Skin epidermis (tissue), 12 donors: Measurements from ENCODE around the gene NCAM2.

Experiments used
- H3K27ac ChIP-seq, 21 experiments: fragments of 200-600 bp; sonication (generic) in 11 of 21; one replicate each; pipeline ENCODE4 v1.5.0; 2020; ENCODE audit warnings: mild to moderate bottlenecking in 3 of 21, inconsistent platforms in 2 of 21, moderate library complexity in 2 of 21
- H3K4me3 ChIP-seq, 7 experiments: fragments of 200-600 bp; sonication (generic) in 2 of 7; one replicate each; pipeline ENCODE4 v1.5.0; 2020; ENCODE audit warnings: inconsistent platforms in 2 of 7, mild to moderate bottlenecking in 2 of 7, moderate library complexity in 1 of 7

Gene NCAM2

GRCh38 chr21:21200103-21200938 lies 202.1 kb downstream of the NCAM2 start:
- H3K4me3 ChIP-seq = no peak overlapping the region

GRCh38 chr21:21200939-21201615 lies 202.9 kb downstream of the NCAM2 start:
- H3K4me3 ChIP-seq = no peak overlapping the region
- peak overlapping the region in 16 of 21 experiments; percentile 9 to 87 (median 55) for H3K27ac ChIP-seq

More at GRCh38 chr21:21200103-21200938, 202.1 kb downstream of the NCAM2 start:
- peak overlapping the region in 20 of 21 experiments; percentile 5 to 87 (median 66) for H3K27ac ChIP-seq

GRCh38 chr21:21203822-21204339 lies 205.7 kb downstream of the NCAM2 start:
- Histone ChIP-seq H3K27ac (no peak overlapping the region), H3K4me3 (no peak overlapping the region)

- no peak overlapping the region for H3K4me3 ChIP-seq
- no peak overlapping the region for H3K27ac ChIP-seq
Observed at GRCh38 chr21:21204366-21204996, 206.3 kb downstream of the NCAM2 start.

GRCh38 chr21:21205604-21206003 lies 207.4 kb downstream of the NCAM2 start:
- Histone ChIP-seq H3K27ac (no peak overlapping the region), H3K4me3 (no peak overlapping the region)

- Histone ChIP-seq H3K27ac (no peak overlapping the region), H3K4me3 (no peak overlapping the region)
Observed at GRCh38 chr21:21210552-21210951, 212.3 kb downstream of the NCAM2 start.

GRCh38 chr21:21213297-21213696 lies 215.1 kb downstream of the NCAM2 start:
- H3K27ac ChIP-seq = no peak overlapping the region
- no peak overlapping the region for H3K4me3 ChIP-seq

GRCh38 chr21:21216047-21216446 lies 217.8 kb downstream of the NCAM2 start:
- Histone ChIP-seq H3K27ac (no peak overlapping the region), H3K4me3 (no peak overlapping the region)

- H3K27ac ChIP-seq = no peak overlapping the region
- no peak overlapping the region for H3K4me3 ChIP-seq
Observed at GRCh38 chr21:21226472-21226871, 228.3 kb downstream of the NCAM2 start.

GRCh38 chr21:21230672-21231071 lies 232.5 kb downstream of the NCAM2 start:
- Histone ChIP-seq H3K27ac (no peak overlapping the region), H3K4me3 (no peak overlapping the region)

- H3K4me3 ChIP-seq = no peak overlapping the region
- no peak overlapping the region for H3K27ac ChIP-seq
Observed at GRCh38 chr21:21231913-21232312, 233.7 kb downstream of the NCAM2 start.

GRCh38 chr21:21232320-21232719 lies 234.1 kb downstream of the NCAM2 start:
- H3K27ac ChIP-seq = no peak overlapping the region
- no peak overlapping the region for H3K4me3 ChIP-seq

GRCh38 chr21:21233051-21233450 lies 234.8 kb downstream of the NCAM2 start:
- H3K4me3 ChIP-seq = no peak overlapping the region

GRCh38 chr21:21236996-21237395 lies 238.8 kb downstream of the NCAM2 start:
- Histone ChIP-seq H3K27ac (no peak overlapping the region), H3K4me3 (no peak overlapping the region)

More at GRCh38 chr21:21233051-21233450, 234.8 kb downstream of the NCAM2 start:
- no peak overlapping the region for H3K27ac ChIP-seq

GRCh38 chr21:21238629-21239400 lies 240.6 kb downstream of the NCAM2 start:
- no peak overlapping the region for H3K4me3 ChIP-seq

GRCh38 chr21:21241391-21241790 lies 243.2 kb downstream of the NCAM2 start:
- no peak overlapping the region for H3K4me3 ChIP-seq
- H3K27ac ChIP-seq = no peak overlapping the region

More at GRCh38 chr21:21238629-21239400, 240.6 kb downstream of the NCAM2 start:
- no peak overlapping the region for H3K27ac ChIP-seq

GRCh38 chr21:21246007-21246406 lies 247.8 kb downstream of the NCAM2 start:
- Histone ChIP-seq H3K27ac (no peak overlapping the region), H3K4me3 (no peak overlapping the region)

GRCh38 chr21:21247424-21247823 lies 249.2 kb downstream of the NCAM2 start:
- Histone ChIP-seq H3K27ac (no peak overlapping the region), H3K4me3 (no peak overlapping the region)

- no peak overlapping the region for H3K27ac ChIP-seq
Observed at GRCh38 chr21:21262048-21262447, 263.8 kb downstream of the NCAM2 start.

GRCh38 chr21:21268061-21268471 lies 269.9 kb downstream of the NCAM2 start:
- H3K4me3 ChIP-seq = no peak overlapping the region
- H3K27ac ChIP-seq = no peak overlapping the region

More at GRCh38 chr21:21262048-21262447, 263.8 kb downstream of the NCAM2 start:
- H3K4me3 ChIP-seq = no peak overlapping the region
